ENCODE measurements around the gene DCAF4.

DNA sequence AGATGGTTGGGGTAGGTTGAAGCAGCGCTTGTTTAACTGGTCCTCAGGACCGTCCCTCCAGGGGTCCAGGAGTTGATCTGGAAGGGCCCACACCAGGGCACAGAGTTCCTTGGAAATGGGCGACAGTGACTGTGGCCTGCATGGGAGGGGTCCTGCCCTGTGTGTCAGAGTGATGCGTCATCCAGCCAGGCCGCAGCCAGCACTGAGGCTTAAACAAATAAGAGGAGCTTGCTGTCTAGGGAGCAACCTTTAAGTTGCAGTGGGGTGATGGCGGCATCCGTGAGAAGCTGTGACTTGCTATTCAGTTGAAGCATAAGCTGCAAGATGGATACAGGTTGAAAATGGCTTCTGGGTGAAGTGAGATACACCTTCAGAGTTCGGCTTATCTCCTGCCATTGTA, 20.2 kb downstream of the DCAF4 start:
- TF ChIP-seq MXD4 (CRISPR knock-in tag; IDR thresholded peaks at IDR 0.05; ENCODE audit: borderline replicate concordance) = no peak
- TF ChIP-seq, protein P1, sequence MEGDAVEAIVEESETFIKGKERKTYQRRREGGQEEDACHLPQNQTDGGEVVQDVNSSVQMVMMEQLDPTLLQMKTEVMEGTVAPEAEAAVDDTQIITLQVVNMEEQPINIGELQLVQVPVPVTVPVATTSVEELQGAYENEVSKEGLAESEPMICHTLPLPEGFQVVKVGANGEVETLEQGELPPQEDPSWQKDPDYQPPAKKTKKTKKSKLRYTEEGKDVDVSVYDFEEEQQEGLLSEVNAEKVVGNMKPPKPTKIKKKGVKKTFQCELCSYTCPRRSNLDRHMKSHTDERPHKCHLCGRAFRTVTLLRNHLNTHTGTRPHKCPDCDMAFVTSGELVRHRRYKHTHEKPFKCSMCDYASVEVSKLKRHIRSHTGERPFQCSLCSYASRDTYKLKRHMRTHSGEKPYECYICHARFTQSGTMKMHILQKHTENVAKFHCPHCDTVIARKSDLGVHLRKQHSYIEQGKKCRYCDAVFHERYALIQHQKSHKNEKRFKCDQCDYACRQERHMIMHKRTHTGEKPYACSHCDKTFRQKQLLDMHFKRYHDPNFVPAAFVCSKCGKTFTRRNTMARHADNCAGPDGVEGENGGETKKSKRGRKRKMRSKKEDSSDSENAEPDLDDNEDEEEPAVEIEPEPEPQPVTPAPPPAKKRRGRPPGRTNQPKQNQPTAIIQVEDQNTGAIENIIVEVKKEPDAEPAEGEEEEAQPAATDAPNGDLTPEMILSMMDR (IDR thresholded peaks at IDR 0.05) = no peak
- no peak for TF ChIP-seq MYBL2 (CRISPR knock-in tag; IDR thresholded peaks at IDR 0.05)

Measured in WTC11 (cell line).